ENCODE data around the gene CHI3L2. TPM values are rescaled to one million over a fixed set of nuclear protein-coding genes. Genes with fewer than 3 reads are reported as not detected.

CHI3L2 gene
- total RNA-seq, 2 experiments from 2014 or later, result 9.2 to 10.4 TPM

DNA sequence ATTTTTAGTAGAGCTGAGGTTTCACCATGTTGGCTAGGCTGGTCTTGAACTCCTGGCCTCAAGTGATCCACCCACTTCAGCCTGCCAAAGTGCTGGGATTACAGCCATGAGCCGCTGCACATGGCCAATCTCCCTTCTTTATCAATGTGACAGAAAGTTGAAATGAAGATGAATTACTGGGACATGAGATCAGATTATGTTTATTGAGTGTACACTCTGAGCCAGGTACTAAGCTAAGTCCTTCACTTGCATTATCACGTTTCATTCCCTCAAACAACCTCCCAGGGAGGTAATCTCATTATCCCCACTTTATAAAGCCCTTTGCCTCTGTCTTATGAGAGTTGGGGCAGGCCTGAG is 6.3 kb upstream of the CHI3L2 start:
- Mint-ChIP-seq H3K9me3 (peaks cover 8% of the 10 kb centered on the region), H3K27ac (peak overlapping the region; percentile 93), H3K4me1 (ENCODE audit: low read depth) (peaks cover 89% of the 10 kb centered on the region), H3K4me3 (peak overlapping the region; percentile 64), H3K36me3 (ENCODE audit: low read depth) (peaks cover 5% of the 10 kb centered on the region), H3K27me3 (no peaks in the 10 kb centered on the region)
- POLR2A ChIA-PET, result interaction anchor here (0.6 to 10.3 kb wide), 10 partner anchors 12 to 346 kb away, joined by 3 to 245 read pairs (median 5); partner anchors contain the start of genes CEPT1, DENND2D and DRAM2
- TF ChIP-seq, protein P1, sequence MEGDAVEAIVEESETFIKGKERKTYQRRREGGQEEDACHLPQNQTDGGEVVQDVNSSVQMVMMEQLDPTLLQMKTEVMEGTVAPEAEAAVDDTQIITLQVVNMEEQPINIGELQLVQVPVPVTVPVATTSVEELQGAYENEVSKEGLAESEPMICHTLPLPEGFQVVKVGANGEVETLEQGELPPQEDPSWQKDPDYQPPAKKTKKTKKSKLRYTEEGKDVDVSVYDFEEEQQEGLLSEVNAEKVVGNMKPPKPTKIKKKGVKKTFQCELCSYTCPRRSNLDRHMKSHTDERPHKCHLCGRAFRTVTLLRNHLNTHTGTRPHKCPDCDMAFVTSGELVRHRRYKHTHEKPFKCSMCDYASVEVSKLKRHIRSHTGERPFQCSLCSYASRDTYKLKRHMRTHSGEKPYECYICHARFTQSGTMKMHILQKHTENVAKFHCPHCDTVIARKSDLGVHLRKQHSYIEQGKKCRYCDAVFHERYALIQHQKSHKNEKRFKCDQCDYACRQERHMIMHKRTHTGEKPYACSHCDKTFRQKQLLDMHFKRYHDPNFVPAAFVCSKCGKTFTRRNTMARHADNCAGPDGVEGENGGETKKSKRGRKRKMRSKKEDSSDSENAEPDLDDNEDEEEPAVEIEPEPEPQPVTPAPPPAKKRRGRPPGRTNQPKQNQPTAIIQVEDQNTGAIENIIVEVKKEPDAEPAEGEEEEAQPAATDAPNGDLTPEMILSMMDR (IDR thresholded peaks at IDR 0.05), result no peak
- intact Hi-C loops (cut with micrococcal nuclease), result no loop called here
- no peak for ATAC-seq
- CTCF ChIA-PET, result interaction anchor here (0.6 to 10.3 kb wide), 13 partner anchors 14 to 287 kb away, joined by 3 to 150 read pairs (median 3); partner anchors contain the start of genes CEPT1, DENND2D and DRAM2
- no peak for DNase-seq

DNA sequence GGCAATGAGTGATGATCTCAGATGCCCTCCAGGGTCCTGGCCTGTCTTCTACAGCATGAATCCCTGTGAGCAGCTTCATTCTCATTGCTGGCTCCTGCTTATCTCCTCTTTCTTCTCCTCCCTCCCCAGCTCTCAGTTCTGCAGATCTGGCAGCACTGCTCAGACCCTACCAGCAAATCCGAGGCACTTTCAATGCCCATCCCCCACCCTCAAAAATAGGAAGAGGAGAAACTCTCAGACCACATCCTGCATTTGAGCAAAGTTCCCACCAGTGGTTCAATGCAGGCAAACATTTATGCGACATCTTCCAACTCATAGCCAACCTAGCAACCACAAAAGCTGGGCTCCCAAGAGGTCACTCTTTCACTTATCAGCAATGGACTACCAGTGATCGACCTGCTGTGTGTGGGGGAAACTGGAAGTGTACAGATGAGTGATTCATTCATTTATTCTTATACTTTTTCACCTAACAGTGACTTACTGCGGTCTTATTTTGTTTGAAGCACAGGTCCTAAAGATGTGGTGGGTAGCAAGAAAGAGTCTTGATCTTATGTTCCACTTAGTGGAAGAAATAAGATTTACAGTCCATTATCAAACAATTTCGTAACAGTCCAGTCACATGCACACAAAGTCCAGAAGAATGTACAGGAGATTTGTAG is 5.8 kb upstream of the CHI3L2 start:
- TF ChIP-seq, protein P1 (IDR thresholded peaks at IDR 0.05), result no peak
- ATAC-seq (peak; percentile 66), DNase-seq (peak; percentile 89)
- POLR2A ChIA-PET, result interaction anchor here (0.8 to 10.3 kb wide), 8 partner anchors 13 to 347 kb away, joined by 3 to 245 read pairs (median 5); partner anchors contain the start of genes CEPT1, DENND2D and DRAM2
- H3K27ac Mint-ChIP-seq, result peak overlapping the region; percentile 93
- peaks cover 89% of the 10 kb centered on the region for H3K4me1 Mint-ChIP-seq (ENCODE audit: low read depth)
- peak overlapping the region; percentile 64 for H3K4me3 Mint-ChIP-seq
- H3K27me3 Mint-ChIP-seq, result no peaks in the 10 kb centered on the region
- H3K9me3 Mint-ChIP-seq, result peaks cover 8% of the 10 kb centered on the region
- intact Hi-C loops (cut with micrococcal nuclease), result loop anchor here (2.0 kb wide), 2 partner anchors 113 to 179 kb away; no protein-coding TSS in a partner anchor
- peaks cover 5% of the 10 kb centered on the region for H3K36me3 Mint-ChIP-seq (ENCODE audit: low read depth)
- CTCF ChIA-PET, result interaction anchor here (0.6 to 10.3 kb wide), 14 partner anchors 15 to 286 kb away, joined by 3 to 150 read pairs (median 4); partner anchors contain the start of genes CEPT1, DENND2D and DRAM2

DNA sequence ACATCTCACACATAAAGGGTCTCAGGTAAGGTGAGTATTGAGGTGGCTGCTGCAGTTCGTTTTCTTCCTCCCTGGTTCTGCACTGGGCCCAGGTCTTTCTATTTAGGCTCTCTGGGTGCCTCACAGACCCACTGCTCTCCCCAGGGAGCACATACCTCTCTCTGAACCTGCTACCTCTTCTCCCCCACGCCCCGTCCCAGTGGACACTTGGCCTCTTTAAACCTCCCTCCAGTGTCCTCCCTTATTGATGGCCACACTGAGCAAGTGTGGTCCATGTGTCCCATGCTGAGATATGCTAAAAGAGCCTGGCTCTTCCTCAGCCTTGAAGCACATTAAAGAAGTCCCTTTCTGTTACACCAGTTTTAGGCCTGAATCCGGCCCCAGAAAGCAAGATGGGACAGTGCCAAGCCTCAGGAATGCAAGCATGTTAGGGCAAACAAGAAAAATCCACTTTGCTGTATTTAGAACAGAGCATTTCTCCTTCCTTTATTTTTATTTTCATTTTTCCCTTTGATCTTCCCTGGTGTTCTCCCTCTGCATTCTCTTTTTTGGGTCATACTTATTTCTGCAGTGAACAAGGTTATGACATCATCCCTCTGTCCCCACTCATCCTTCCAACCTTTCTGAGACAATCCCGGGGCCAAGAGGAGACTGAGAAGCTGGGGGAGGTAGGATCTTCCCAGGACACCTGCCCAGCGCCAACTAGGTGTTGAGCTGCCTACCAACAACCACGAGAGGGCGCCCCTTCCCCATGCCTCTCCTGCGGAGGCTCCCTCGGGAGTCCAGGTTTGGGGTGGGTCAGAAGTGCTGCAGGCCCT is 5.0 kb upstream of the CHI3L2 start:
- ChIA-PET CTCF (interaction anchor here (0.6 to 10.3 kb wide), 36 partner anchors 8 to 285 kb away, joined by 3 to 150 read pairs (median 4); partner anchors contain the start of gene DENND2D), POLR2A (interaction anchor here (0.9 to 10.3 kb wide), 9 partner anchors 10 to 225 kb away, joined by 3 to 245 read pairs (median 4); partner anchors contain the start of gene DENND2D)
- intact Hi-C loops (cut with micrococcal nuclease), result loop anchor here (2.0 kb wide), 2 partner anchors 112 to 178 kb away; no protein-coding TSS in a partner anchor
- Mint-ChIP-seq H3K4me1 (ENCODE audit: low read depth) (peaks cover 89% of the 10 kb centered on the region), H3K4me3 (peak overlapping the region; percentile 64), H3K36me3 (ENCODE audit: low read depth) (peaks cover 5% of the 10 kb centered on the region), H3K9me3 (peaks cover 8% of the 10 kb centered on the region), H3K27me3 (no peaks in the 10 kb centered on the region), H3K27ac (peak overlapping the region; percentile 93)
- TF ChIP-seq, protein P1 (IDR thresholded peaks at IDR 0.05), result peak; percentile 95
- DNase-seq, result peak; percentile 86
- peak; percentile 12 for ATAC-seq

DNA sequence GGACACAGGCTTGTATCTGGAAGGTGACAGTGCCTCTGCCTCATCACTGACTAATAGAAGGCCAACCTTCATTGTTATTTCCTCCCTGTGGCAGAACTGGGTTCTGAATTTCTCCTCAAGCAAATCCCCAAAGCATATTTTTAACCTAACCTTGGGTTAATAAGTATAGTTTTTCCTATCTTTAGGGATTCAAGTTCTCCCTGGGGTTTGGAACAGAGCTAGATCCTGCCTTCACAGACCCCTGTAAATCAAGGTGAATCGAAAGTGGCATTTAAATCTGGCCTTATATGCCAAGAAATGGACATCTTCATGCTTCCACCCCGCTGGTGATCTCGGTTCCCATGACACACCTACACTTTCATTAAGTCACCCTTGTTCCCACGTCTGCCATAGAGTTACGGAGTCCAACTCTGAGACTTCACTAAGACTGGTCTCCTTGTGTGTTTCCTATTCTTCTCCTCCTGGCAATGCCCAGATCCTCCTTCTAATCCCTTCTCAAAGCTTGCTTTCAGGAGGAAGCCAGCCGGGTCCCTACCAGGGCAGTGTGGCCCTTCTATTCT is 4.3 kb upstream of the CHI3L2 start:
- no peak for ATAC-seq
- Mint-ChIP-seq H3K36me3 (ENCODE audit: low read depth) (peaks cover 3% of the 10 kb centered on the region), H3K4me3 (peak overlapping the region; percentile 64), H3K9me3 (peaks cover 3% of the 10 kb centered on the region), H3K27me3 (no peaks in the 10 kb centered on the region), H3K27ac (peak overlapping the region; percentile 93), H3K4me1 (ENCODE audit: low read depth) (peaks cover 89% of the 10 kb centered on the region)
- intact Hi-C loops (cut with micrococcal nuclease), result loop anchor here (2.0 kb wide), 2 partner anchors 112 to 178 kb away; no protein-coding TSS in a partner anchor
- POLR2A ChIA-PET, result interaction anchor here (0.9 to 1.6 kb wide), 7 partner anchors 8 to 225 kb away, joined by 3 to 11 read pairs (median 4); no protein-coding TSS in a partner anchor
- CTCF ChIA-PET, result interaction anchor here (0.7 to 10.3 kb wide), 40 partner anchors 9 to 284 kb away, joined by 3 to 109 read pairs (median 4); partner anchors contain the start of gene DENND2D
- DNase-seq, result no peak
- TF ChIP-seq, protein P1 (IDR thresholded peaks at IDR 0.05), result peak; percentile 50

Measured in activated CD8-positive, alpha-beta T cell treated with anti-CD3 and anti-CD28 coated beads for 36 hours (primary cell).